PC-3 (cell line): ENCODE data around the gene CFAP45. TPM values are rescaled to one million over a fixed set of nuclear protein-coding genes. Genes with fewer than 3 reads are reported as not detected.
A peak's percentile ranks its signal among the peaks of the same experiment; 100 is the strongest.
"Not testable (repeated sequence)": the region's sequence is repeated elsewhere in the genome, so short reads cannot be mapped to it uniquely, and the experiment has no call there.

Source experiments
- ATAC-seq: fragments of 200-7000 bp; cut with Tn5 transposase; 2 replicates; pipeline ENCODE4 v1.9.1; 2020; ENCODE audit warnings: mild to moderate bottlenecking, moderate library complexity
- BruUV-seq: library from RNA; stranded (reverse); fragments of 400-500 nt; replicated peaks from 2 replicates; lab custom pipeline; 2021; lab: Mats Ljungman, UMichigan
- CTCF ChIA-PET: fragments of 300-600 bp; sonication (Branson Sonifier 250); formaldehyde crosslinking; loops from one replicate; lab custom pipeline; 2022; ENCODE audit warnings: antibody characterized with exemption; lab: Charles Lee
- POLR2A ChIA-PET: fragments of 300-600 bp; sonication (Branson Sonifier 250); formaldehyde crosslinking; loops from one replicate; lab custom pipeline; 2022; ENCODE audit warnings: antibody characterized with exemption; ENCODE audit not compliant: unreplicated experiment; lab: Charles Lee
- DNase-seq: peaks from one replicate; pipeline ENCODE4 v3.0.0-alpha.2; 2015
- H2AFZ ChIP-seq: fragments of 300-600 bp; sonication (generic); 2 replicates; pipeline ENCODE4 v1.6.0; 2016; ENCODE audit warnings: antibody characterized with exemption, low read length
- H3F3A ChIP-seq: fragments of 300-600 bp; sonication (generic); one replicate; pipeline ENCODE4 v1.6.0; 2017; ENCODE audit warnings: antibody characterized with exemption, low read length, control low read depth, mild to moderate bottlenecking; ENCODE audit not compliant: unreplicated experiment
- H3K27ac ChIP-seq: fragments of 300-600 bp; sonication (generic); 2 replicates; pipeline ENCODE4 v1.5.1; 2016; ENCODE audit warnings: mild to moderate bottlenecking, low read length
- H3K27me3 ChIP-seq: fragments of 300-600 bp; sonication (generic); 2 replicates; pipeline ENCODE4 v1.6.1; 2016; ENCODE audit warnings: low read length, mixed read lengths
- H3K36me3 ChIP-seq: fragments of 300-600 bp; sonication (generic); 2 replicates; pipeline ENCODE4 v1.6.1; 2016; ENCODE audit warnings: low read depth, mixed run types, low read length, mixed read lengths
- H3K4me1 ChIP-seq: fragments of 300-600 bp; sonication (generic); 2 replicates; pipeline ENCODE4 v1.5.1; 2016; ENCODE audit warnings: low read length; ENCODE audit not compliant: insufficient read depth
- H3K4me2 ChIP-seq: fragments of 300-600 bp; sonication (generic); 2 replicates; pipeline ENCODE4 v1.6.0; 2016; ENCODE audit warnings: low read length
- H3K4me3 ChIP-seq: fragments of 300-600 bp; sonication (generic); 2 replicates; pipeline ENCODE4 v1.5.1; 2016; ENCODE audit warnings: mild to moderate bottlenecking, low read length, mixed read lengths
- H3K79me2 ChIP-seq: fragments of 300-600 bp; sonication (generic); 2 replicates; pipeline ENCODE4 v1.6.1; 2017; ENCODE audit warnings: low read length, mixed read lengths
- H3K9ac ChIP-seq: fragments of 300-600 bp; sonication (generic); 2 replicates; pipeline ENCODE4 v1.6.0; 2016; ENCODE audit warnings: mild to moderate bottlenecking, low read length
- H3K9me2 ChIP-seq: fragments of 300-600 bp; sonication (generic); replicated peaks from 2 replicates; pipeline ENCODE4 v1.6.1; 2016; ENCODE audit warnings: mixed run types, low read length, mixed read lengths
- H3K9me3 ChIP-seq: fragments of 300-600 bp; sonication (generic); 2 replicates; pipeline ENCODE4 v1.6.1; 2016; ENCODE audit warnings: low read length, mixed read lengths
- H4K20me1 ChIP-seq: fragments of 300-600 bp; sonication (generic); 2 replicates; pipeline ENCODE4 v1.6.1; 2016; ENCODE audit warnings: low read length, mixed read lengths
- EZH2 ChIP-seq: fragments of 300-600 bp; sonication (generic); IDR thresholded peaks from one replicate; pipeline ENCODE4 v1.6.1; 2017; ENCODE audit warnings: antibody characterized with exemption, mild to moderate bottlenecking, low read length; ENCODE audit not compliant: unreplicated experiment
- EZH2phosphoT487 ChIP-seq: fragments of 300-600 bp; sonication (generic); IDR thresholded peaks from 2 replicates; pipeline ENCODE4 v1.6.1; 2018; ENCODE audit warnings: mild to moderate bottlenecking, antibody characterized with exemption, low read length, borderline replicate concordance
- intact Hi-C: fragments of 100-400 bp; cut with micrococcal nuclease; formaldehyde crosslinking; loops from 2 replicates; pipeline ENCODE4 v1.9.0; 2023
- total RNA-seq: library from RNA; depleted of rRNA; stranded (reverse); fragments of >200 nt; gene quantifications from 2 replicates; pipeline ENCODE4 v1.2.3, GENCODE V29; 2014
- TF ChIP-seq, protein P1 (sequence below): fragments of 300-600 bp; sonication (generic); conservative IDR thresholded peaks from 2 replicates; pipeline ENCODE4 v1.5.1; 2017; ENCODE audit warnings: antibody characterized with exemption, low read depth, mild to moderate bottlenecking, low read length

The CFAP45 gene
- total RNA-seq, 1 experiment from 2014 or later: 1.6 TPM

DNA sequence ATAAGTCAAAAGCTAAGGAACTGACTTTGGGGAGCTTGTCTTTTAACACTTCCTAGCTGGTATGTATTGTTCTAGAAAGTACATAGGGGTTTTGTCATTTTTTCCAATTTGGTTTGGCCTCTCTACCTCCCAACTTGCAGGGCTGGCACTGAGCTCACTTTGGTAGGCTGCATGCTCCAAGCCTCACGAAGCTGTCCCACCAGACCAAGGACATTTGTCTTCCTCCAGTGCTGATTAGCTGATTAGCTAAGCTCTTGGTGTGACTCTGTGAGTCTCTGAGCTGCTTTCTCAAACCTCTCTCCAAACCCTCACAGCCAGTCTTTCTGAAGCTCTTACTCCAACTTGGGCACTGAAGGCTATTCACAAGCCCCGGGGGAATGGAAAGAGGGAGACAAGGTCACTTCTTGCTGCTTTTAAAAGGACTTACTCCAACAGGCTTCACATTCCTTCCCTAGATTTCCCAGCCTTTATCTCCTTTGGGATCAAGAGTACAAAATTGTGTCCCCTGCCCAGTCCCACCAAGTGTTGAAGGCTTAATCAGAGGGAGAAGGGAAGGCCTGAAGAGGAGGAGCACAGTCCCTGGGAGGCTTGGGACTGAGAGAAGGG is 893 bp upstream of the CFAP45 start:
- intact Hi-C loops: no loop called here
- POLR2A ChIA-PET: no interaction called here
- H4K20me1 ChIP-seq: no peaks in the 10 kb centered on the region

DNA sequence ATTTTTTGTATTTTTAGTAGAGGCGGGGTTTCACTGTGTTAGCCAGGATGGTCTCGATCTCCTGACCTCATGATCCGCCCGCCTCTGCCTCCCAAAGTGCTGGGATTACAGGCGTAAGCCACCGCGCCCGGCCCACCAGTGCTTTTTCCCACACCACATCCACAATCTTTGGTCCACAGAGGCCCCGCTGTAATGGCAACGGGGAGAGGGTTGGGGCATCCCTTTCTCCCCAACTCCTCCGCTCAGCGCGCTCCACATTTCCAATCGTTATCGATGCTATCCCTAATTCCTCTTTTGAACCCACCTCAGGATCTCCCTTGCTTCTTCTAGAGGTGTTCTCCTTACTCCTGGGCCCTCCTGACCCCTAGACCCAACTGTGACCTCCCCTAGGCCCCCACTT is 331 bp downstream of the CFAP45 start:
- Histone ChIP-seq H3K4me1 (peaks cover 20% of the 10 kb centered on the region), H3K9ac (peak overlapping the region; percentile 63), H3K27ac (peak overlapping the region; percentile 91), H3K4me2 (peak overlapping the region; percentile 81), H3K4me3 (peak overlapping the region; percentile 56; the same call in 1 of the 2 replicates)
- POLR2A ChIA-PET: interaction anchor here (0.5 to 0.7 kb wide), 3 partner anchors 8 to 49 kb away, joined by 3 to 9 read pairs (median 4); no protein-coding TSS in a partner anchor
- H4K20me1 ChIP-seq, H3F3A ChIP-seq, H3K9me2 ChIP-seq, DNase-seq, H2AFZ ChIP-seq, CTCF ChIA-PET, H3K36me3 ChIP-seq, H3K9me3 ChIP-seq, ATAC-seq, H3K27me3 ChIP-seq, H3K79me2 ChIP-seq, intact Hi-C loops, BruUV-seq: not testable (repeated sequence)

More for the DNA sequence above, 893 bp upstream of the CFAP45 start:
- DNase-seq: no peak
- H3K4me1 ChIP-seq: peaks cover 20% of the 10 kb centered on the region
- CTCF ChIA-PET: interaction anchor here (0.6 to 1.3 kb wide), 2 partner anchors 21 to 107 kb away, joined by 3 to 5 read pairs; no protein-coding TSS in a partner anchor
- H3K27me3 ChIP-seq: no peaks in the 10 kb centered on the region
- no peaks in the 10 kb centered on the region for H3K9me2 ChIP-seq
- no peak overlapping the region for H2AFZ ChIP-seq
- ATAC-seq: no peak; the same call in 1 of the 2 replicates
- no peaks in the 10 kb centered on the region for H3K79me2 ChIP-seq
- peak overlapping the region; percentile 91 for H3K27ac ChIP-seq
- BruUV-seq: no TSS peak
- H3K36me3 ChIP-seq: no peaks in the 10 kb centered on the region
- H3K4me2 ChIP-seq: peak overlapping the region; percentile 81
- H3K9ac ChIP-seq: peak overlapping the region; percentile 14; the same call in 1 of the 2 replicates
- no peaks in the 10 kb centered on the region for H3K9me3 ChIP-seq
- no peak for TF ChIP-seq EZH2phosphoT487
- TF ChIP-seq, protein P1, sequence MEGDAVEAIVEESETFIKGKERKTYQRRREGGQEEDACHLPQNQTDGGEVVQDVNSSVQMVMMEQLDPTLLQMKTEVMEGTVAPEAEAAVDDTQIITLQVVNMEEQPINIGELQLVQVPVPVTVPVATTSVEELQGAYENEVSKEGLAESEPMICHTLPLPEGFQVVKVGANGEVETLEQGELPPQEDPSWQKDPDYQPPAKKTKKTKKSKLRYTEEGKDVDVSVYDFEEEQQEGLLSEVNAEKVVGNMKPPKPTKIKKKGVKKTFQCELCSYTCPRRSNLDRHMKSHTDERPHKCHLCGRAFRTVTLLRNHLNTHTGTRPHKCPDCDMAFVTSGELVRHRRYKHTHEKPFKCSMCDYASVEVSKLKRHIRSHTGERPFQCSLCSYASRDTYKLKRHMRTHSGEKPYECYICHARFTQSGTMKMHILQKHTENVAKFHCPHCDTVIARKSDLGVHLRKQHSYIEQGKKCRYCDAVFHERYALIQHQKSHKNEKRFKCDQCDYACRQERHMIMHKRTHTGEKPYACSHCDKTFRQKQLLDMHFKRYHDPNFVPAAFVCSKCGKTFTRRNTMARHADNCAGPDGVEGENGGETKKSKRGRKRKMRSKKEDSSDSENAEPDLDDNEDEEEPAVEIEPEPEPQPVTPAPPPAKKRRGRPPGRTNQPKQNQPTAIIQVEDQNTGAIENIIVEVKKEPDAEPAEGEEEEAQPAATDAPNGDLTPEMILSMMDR: no peak
- no peak for TF ChIP-seq EZH2
- no peaks in the 10 kb centered on the region for H3F3A ChIP-seq
- peak overlapping the region; percentile 56; the same call in 1 of the 2 replicates for H3K4me3 ChIP-seq

DNA sequence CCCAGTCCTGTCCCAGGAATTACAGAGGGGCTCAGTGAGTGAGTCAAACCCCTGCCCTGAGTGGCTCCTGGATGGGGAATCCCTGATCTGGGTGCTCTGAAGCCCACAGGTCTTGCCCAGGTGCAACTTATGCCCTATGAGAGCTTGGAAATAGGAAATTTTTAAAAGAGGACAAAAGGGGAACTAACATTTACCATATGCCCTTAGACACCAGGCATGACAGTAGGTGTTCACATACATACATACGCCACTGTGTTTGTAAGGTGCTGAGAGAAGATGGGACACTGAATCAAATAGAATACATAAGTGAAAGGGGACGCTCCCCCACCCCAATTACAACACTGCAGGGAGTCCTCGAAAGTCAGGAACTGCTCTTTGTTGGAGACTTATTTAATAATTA is 1.4 kb downstream of the CFAP45 start:
- no peaks in the 10 kb centered on the region for H3K27me3 ChIP-seq
- BruUV-seq: no TSS peak
- ATAC-seq (no peak), DNase-seq (no peak)
- no peak overlapping the region for H3K4me2 ChIP-seq
- H2AFZ ChIP-seq: no peak overlapping the region
- H3K27ac ChIP-seq: no peak overlapping the region
- no peaks in the 10 kb centered on the region for H3F3A ChIP-seq
- no peak overlapping the region for H3K9ac ChIP-seq
- TF ChIP-seq, protein P1: no peak
- TF ChIP-seq EZH2phosphoT487: no peak
- TF ChIP-seq EZH2: no peak
- ChIA-PET CTCF (no interaction called here), POLR2A (no interaction called here)
- no peaks in the 10 kb centered on the region for H4K20me1 ChIP-seq
- H3K4me3 ChIP-seq: no peak overlapping the region
- intact Hi-C loops: no loop called here
- no peaks in the 10 kb centered on the region for H3K9me3 ChIP-seq
- no peaks in the 10 kb centered on the region for H3K79me2 ChIP-seq
- peaks cover 20% of the 10 kb centered on the region for H3K4me1 ChIP-seq
- H3K36me3 ChIP-seq: no peaks in the 10 kb centered on the region
- no peaks in the 10 kb centered on the region for H3K9me2 ChIP-seq
